Frontal cortex (tissue), 4 donors: ENCODE data around the gene IQSEC1. TPM values are rescaled to one million over a fixed set of nuclear protein-coding genes. Genes with fewer than 3 reads are reported as not detected.

Experiments
- DNase-seq, 2 donors: peaks; one replicate each; pipeline ENCODE4 v3.0.0; 2012; ENCODE audit warnings: low spot score in 2 of 2
- FAIRE-seq: peaks from 2 replicates; lab custom pipeline; 2012; peaks lifted over from hg19 to GRCh38; lab: Jason Lieb, UNC
- total RNA-seq: library from RNA; depleted of rRNA; stranded (reverse); fragments of >200 nt; gene quantifications from one replicate; pipeline ENCODE4 v1.2.3, GENCODE V29; 2014
- donor health status: control.
- donor health status: control.
- donor health status: control.

Gene IQSEC1
- total RNA-seq, 1 donor from 2014 or later: 14.3 TPM

DNA sequence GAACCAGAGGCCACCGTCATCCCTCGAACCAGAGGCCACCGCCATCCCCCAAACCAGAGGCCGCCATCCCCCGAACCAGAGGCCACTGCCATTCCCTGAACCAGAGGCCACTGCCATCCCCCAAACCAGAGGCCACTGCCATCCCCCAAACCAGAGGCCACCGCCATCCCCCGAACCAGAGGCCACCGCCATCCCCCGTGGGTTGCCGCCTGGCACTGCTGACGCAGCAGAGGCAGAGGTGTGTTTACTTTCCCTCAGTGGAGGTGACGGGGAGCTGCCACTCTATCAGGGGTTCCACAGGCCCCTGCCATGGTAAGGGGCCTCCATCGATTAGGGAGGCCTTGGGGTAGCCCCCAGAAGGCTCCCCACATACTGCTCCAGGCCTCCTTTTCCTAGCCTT is 1.5 kb downstream of the IQSEC1 start:
- FAIRE-seq (no peak), DNase-seq (no peak)

DNA sequence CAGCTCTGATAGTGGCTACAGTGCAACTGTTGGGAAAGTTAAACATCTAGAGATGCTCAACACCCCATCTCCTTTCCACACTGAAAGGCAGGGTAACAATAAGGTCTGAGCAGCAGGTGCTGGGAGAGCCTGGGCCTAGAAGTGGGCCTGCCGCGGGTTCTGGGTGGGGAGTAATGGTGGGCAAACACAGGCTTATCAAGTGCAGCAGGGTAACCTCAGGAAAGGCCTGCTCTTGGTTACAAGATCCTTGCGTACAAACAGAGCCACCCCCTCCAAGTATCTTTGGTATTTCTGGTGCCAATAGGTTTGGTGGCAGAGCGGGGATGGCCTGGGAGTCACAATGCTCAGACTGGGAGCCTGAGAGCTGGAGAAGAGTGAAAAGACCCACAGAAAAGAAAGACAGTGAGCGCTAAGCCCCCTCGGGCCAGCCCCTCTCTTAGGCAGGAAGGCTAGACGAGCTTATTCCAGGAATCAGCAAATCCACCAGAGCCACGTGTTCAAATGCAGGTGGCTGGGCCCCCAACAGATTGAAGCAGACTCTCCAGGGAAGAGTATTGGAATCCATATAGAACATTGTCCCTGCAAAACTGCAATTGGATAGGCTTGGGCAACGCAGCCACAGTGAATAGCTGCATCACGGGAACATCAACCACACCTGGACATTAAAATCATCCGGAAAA is 2.7 kb downstream of the IQSEC1 start:
- FAIRE-seq (no peak), DNase-seq (no peak)

DNA sequence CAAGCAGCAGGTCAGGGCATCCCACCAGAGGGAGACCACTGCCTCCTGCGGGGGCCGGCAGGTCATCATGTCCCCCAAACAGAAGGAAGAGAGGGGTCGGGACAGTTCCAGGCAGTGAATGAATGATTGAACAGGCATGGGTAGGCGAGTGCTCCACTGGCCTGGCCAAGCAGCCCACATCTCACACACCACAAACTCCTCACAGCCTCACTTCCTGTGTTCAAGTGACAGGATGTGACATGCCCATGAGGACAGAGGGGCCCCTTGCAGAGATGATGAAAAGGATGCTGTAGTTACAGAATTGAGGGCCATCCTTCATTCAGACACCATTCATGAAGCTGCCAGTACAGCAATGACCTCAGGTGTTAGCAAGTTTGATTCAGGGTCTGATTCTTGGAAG is 3.7 kb downstream of the IQSEC1 start:
- DNase-seq (no peak), FAIRE-seq (no peak)

DNA sequence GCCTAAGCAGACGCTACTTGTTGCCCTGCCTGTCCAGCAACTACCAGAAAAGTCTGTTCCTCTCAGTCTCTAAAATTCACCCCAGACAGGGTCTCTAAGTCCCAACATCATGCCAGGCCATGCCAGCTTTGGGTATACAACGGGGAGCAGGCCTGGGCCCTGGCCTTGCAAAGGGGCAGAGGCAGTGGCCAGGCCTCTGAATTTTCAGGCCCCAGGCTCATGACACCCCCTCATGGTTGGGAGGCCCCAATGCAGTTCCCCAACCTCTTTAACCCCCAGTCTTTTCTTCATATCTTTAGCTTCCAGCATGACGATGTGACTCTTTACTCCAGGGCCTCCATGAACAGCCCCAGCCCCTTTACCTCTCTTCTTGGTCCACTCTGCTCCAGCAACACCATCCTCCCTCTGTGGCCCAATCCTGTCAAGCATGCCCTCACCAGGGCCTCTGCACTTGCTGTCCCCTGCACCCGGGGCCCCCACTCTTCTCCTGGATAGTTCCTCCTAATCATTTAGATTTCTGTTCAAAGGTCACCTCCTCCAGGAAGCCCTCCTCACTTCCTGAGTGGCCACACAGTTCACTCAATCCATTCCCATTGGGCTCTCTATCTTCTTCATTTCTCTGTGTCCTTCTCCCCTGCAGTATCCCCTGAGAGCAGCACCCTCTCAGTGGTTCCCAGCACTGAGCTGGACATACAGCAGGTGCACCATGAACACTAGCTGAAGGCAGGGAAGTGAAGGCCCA is 4.8 kb downstream of the IQSEC1 start:
- FAIRE-seq: no peak

DNA sequence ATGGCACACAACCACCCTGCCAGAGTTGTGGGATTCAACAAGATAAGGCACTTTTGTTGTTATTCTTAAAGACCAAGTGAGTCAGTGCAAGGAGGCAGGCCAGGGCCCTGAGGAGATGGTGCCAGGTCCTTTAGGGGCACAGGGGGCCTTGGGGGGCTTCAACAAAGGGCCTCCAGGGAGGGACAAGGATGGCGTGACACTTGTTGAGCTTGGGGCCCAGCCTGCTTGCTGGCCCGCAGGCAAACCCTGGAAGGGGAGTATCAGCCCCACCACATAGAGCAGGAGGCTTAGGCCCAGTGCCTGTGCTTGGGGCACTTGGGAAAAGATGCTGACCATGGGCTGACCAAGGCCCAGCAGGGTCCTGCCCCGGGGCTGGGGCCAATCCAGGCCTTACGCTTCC is 5.5 kb downstream of the IQSEC1 start:
- no peak for FAIRE-seq

More for the DNA sequence above, 4.8 kb downstream of the IQSEC1 start:
- no peak for DNase-seq

DNA sequence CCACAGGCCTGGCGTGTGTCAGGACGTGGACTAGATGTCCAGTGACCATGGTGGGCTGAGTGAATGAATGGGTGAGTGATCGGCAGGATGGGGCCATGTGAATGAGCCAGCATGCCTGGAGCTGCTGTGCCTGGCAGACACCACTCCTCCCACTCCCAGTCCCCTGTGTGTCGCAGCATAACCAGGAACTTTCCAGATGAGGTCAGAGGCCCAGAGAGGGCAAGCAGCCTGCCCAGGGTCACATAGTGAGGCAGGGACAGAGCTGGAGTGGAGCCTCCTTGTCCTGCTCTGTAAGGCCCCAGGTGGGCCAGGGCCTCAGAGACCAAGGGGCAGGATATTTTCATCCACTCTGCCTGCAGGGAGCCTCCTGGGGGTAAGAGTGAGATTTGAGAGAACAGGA is 6.4 kb downstream of the IQSEC1 start:
- FAIRE-seq: no peak
- DNase-seq: no peak

More for the DNA sequence above, 5.5 kb downstream of the IQSEC1 start:
- no peak for DNase-seq

DNA sequence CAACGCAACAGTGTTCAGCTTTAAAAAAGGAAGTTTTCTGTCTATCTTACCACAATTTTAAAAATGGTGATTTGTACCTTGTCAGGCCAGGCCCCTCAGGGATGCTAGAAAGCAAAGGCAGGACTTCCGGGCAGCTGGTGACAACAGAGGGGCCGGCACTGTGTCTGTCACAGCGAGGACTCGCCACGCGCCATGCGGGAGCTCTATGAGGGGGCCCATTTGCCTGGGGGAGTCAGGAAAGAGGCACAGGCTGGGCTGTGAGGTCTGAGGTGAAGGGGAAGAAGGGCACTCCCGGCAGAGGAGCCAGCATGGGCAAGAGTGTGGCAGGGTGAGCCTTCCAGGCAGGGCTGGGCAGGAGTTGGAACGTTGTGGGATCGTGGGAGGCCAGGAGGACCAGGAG is 7.0 kb downstream of the IQSEC1 start:
- FAIRE-seq: no peak
- DNase-seq: no peak

DNA sequence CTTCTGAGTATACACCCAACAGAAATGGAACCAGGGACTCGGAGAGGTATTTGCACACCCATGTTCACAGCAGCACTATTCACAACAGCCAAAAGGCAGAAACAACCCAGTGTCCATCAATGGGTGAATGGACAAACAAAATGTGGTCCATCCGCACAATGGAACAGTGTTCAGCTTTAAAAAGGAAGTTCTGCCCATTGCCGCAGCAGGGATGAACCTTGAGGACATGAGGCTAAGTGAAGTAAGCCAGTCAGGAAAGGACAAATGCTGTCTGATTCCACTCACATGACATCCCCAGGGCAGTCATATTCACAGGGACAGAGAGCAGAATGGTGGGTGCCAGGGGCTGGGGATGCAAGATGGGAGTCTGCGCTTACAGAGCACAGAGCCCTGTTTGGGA is 7.5 kb downstream of the IQSEC1 start:
- FAIRE-seq (no peak), DNase-seq (no peak)

DNA sequence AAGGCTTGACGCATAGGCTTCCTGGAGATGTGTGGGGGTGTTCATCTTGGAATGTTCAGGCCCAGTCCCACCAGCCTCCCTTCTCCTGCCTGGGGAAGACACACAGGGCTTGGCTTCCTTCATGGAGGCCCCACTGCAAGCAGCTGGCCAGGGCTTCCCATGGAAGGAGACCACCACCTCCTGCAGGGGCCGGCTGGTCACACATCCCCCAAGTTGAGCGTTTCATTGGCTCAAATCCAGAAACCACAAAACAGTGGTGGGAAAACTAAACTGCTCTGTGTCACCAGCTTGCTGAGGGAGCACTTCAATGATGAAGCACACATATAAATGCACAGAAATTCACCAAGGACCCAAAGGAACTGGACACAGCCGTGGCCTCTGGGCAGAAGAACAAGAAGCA is 8.3 kb downstream of the IQSEC1 start:
- FAIRE-seq: no peak
- DNase-seq: no peak

DNA sequence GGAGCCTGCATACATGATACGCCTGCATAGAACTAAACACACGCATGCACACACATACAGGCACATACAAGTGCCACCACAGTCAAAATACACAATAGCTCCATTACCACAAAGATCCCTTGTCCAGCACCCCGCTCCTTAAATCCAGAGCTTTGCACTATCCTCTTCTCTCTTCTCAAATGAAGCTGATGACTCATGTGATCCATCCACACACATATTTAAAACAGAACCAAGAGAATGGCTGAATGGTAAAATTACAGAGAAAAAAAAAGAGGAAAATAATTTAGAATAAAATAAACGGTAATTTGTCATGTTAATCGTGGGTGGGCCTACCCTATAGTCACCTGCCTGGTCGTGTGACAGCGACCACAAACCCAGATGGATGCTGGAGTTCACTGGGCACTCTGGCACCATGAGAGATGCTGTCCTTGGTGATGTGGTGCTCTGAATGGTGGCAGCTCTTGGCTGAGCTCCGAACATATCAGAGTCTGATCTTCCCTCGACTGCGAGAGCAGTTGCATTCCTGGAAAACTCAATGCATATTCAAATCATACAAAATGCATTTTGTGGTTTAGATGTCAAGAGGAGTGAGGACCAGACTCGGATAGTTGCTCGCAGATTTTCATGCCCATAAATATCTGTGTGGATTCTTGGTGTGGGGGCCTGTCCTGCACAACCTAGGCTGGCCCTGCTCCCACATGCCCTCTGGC is 8.9 kb downstream of the IQSEC1 start:
- DNase-seq (no peak), FAIRE-seq (no peak)

DNA sequence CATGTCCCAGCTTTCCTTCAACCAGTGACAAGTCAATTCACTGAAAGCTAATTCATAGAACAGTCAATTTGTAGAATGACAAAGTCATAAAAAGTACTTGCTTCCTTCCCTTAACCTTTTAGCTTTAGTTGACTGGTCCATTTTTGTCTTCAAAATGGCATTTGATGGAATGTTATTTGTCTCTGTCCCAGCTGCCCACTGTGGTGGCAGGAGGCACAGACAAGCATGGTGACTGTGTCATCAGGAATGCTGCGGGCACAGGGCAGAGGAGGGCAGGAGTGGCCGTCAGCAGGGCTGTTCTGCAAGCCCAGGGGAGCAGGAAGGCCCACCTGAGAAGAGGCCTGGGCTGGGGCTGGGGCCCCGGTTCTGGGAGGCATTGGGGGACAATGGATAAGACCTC is 10.0 kb downstream of the IQSEC1 start:
- DNase-seq (no peak), FAIRE-seq (no peak)

DNA sequence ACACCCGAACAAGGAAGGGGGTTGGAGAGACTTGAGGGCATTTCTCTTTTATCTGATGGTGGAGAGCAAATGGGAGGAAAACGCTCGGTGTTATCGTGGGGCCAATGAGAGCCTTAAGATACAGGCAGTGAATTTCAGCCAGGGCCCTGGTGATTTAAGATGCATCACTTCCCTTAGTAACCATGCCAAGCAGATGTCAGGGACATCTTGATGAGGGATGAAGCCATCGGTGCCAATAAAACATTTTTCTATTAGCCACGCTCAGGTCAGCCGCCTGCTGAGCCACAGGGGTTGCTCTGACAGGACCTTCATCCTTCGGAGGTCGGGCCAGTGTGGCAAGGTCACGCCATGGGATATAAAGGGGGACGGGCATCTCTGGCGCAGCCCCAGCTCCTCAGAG is 10.6 kb downstream of the IQSEC1 start:
- FAIRE-seq (no peak), DNase-seq (no peak)

DNA sequence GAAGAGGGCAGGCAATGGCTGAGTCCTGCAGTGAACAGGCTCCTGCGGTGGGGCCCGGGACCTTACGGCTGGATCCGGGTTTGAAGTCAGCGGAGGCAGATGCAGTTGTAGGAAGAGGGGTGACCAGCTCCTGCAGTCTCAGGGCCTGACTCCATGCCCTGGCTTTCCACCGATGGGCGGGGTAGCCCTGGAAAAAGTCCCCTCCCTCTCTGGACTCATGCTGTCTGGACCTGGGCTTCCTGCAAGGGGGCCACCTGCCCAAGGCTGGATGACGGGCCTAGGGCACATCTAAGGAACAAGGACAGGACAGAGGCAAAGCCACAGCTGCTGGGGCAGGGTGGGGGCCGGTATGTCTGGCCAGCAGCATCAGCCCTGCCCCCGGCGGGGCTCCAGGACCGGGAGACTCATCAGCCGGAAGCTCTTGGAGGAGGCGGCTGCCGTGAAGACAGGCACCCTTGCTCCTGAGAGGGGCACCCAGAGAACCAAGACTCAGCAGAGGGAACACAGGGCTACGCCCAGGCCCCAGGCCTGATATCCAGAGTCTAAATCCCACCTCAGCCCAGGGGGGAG is 12.8 kb downstream of the IQSEC1 start:
- no peak for FAIRE-seq
- no peak for DNase-seq

DNA sequence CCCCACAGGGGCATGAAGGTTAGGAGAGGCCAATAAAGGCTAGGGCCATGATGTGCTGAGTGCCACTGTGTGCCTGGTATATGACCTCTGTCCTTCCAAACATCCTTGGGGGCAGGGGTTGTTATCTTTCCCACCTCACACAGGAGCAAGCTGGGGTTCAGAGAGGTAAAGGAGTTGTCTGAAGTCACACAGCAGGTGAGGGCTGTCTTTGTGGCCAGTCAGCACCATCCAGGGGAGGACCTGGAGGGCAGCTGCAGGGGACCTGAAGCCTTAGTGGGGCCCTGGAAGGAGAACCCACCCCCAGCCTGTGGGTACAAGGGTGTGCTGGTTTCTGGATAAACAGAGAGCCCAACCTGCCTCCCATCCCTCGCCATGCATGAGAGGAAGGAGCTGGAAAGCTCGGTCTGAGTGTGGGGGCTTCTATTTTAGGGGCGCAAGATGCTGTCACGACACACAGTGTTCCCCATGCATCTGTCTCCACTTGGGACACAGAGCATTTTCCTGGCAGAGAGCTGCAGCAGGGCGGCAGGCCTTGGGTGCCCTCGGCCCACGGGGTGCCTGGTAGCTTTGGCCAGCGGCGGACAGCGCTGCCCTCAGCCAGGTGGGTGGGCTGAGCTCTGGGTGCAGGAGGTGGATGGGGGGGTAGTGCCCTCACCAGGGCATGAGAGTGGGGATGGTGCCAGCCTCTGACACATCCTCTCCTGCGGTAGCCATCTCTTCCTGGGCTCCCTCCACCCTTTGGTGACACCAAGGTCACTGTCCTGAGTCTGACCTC is 14.7 kb downstream of the IQSEC1 start:
- FAIRE-seq (no peak), DNase-seq (no peak)

DNA sequence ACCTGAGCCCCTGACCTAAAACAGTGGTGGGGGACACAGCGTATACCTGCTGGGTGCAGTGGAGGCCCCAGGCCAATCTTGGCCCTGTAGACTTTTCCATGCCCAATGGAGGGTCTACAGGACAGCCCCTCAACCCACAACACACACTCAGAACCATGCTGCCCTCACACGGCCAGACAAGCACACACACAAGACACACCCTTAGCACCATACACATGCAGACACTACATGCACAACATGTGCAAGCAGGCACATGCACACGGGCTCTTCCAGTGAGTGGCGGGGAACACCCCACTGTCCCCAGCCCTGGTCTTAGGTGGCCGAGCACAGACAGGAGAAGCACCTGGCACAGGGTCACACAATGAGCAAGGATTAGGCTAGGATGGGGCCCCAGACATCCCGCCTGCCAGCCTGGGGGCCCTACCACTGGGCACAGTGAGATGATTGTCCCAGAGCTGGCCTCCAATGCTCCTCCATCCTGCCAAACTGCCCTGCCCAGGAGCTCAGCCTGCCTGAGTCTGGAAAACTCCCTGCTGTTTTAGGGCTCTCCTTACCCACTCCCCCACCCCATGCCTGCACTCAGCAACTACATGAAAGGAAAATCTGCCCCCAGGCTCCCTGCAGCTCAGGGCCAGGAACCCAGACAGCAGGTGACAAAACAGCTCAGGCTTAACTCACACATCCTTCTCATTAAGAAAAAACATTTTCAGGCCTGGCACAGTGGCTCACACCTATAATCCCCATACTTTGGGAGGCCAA is 15.8 kb downstream of the IQSEC1 start:
- DNase-seq: no peak
- no peak for FAIRE-seq

DNA sequence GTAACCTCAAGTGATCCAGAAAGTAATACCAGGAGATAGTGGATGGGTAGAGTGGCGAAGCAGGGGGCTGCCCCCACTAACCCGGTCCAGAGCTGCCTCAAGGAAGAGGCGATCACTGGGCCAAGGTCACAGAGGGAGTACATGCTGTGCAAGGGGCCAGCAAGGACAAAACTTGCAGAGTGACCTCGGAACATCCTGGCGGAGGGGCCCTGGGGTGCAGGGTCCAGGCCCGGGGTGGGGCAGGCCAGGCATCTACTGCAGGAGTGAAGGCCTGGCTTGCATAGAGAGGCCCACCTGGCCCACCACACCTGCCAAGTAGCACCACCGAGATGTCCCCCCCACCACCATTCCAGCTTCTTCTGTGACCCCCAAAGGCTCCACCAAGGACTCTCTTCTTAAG is 17.6 kb downstream of the IQSEC1 start:
- DNase-seq (no peak), FAIRE-seq (no peak)

DNA sequence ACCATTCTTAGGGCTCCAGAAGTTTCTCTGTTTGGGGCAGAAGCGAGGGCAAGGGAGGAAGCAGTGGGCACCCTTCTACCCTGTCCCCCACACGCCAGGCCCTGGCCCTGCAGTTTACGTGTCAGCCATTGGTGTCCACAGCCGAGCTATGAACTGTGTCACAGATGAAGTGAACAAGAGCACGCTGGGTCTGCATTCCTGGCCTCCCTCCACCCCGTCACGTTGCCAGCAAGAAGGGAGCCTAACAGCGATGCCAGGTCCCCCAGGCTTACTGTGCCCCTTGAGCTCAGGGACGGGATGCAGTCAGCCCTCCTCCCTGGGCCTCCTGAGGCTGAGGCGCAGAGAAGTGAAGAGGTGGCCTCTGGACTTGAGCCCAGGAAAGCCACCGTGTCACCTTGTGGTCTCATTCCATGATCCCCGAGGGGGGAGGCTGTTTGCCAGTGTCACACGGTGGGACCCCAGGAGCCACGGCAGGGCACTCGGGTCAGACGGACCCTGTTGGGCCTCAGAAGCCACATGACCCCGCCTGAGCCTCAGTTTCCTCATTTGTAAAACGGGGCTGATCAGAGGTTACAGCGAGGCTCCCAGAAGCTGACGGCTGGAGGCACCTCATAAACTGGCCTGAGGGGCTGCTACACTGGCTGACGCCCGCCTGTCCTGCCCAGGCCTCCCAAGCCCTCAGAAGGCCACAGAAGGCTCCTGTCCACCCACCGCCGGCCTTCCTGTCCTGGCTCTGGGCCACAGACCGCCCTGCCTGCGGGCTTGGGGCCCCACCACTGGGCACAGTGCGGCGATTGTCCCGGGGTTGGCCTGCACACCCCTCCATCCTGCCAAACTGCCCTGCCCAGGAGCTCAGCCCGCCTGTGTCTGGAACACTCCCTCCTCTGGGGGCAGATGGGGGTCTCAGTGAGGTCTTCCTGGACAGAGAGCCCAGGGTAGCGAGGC is 18.6 kb downstream of the IQSEC1 start:
- FAIRE-seq (no peak), DNase-seq (no peak)

DNA sequence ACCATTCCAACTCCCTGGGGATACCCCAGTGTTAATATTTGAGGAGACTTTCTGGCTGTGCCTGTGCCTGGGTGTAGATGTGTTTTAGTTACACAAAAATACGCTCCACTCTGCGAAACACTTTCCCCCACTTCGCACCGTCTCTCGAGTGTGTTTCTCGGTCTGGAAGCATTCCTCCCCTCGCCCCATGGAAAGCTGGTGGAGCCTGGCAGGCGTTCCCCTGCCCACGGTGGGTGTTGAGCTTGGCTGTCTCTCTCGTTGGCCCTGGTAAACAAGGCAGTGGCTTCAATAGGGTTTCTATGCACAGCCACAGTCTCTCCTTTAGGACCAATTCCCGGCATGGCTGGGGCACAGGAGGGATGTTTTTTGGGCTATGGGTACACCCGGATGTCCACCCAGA is 19.3 kb downstream of the IQSEC1 start:
- FAIRE-seq (no peak), DNase-seq (no peak)
